Adrenal gland (tissue), 12 donors: ENCODE results near the gene PRKN. TPM values are rescaled to one million over a fixed set of nuclear protein-coding genes. Genes with fewer than 3 reads are reported as not detected.
A peak's percentile ranks its signal among the peaks of the same experiment; 100 is the strongest.

ENCODE experiments used
- DNase-seq, 7 donors: peaks; one replicate each; pipeline ENCODE4 v3.0.0-alpha.2; 2019 to 2020
- H3K27ac ChIP-seq, 5 donors: fragments of 200-600 bp; sonication (generic) in 4 of 5; 1 replicate in 3 of 5; 2 replicates in 2 of 5; pipeline versions ENCODE4 v1.5.1 to v1.8.0; 2016 to 2020; ENCODE audit warnings: mild to moderate bottlenecking in 1 of 5
- H3K27me3 ChIP-seq: fragments of 200-600 bp; 2 replicates; pipeline ENCODE4 v1.8.0; 2021
- H3K36me3 ChIP-seq, 2 donors: fragments of 200-600 bp; replicated peaks in 1 of 2; 1 replicate in 1 of 2; 2 replicates in 1 of 2; pipeline versions ENCODE4 v1.5.1 to v1.8.0; 2018 to 2022
- H3K4me1 ChIP-seq, 2 donors: fragments of 200-600 bp; replicated peaks in 1 of 2; 1 replicate in 1 of 2; 2 replicates in 1 of 2; pipeline versions ENCODE4 v1.5.1 to v1.8.0; 2018 to 2021
- H3K4me3 ChIP-seq, 4 donors: fragments of 200-600 bp; sonication (generic) in 3 of 4; one replicate each; pipeline ENCODE4 v1.5.1; 2016 to 2018
- H3K9me3 ChIP-seq, 3 donors: fragments of 200-600 bp; sonication (generic) in 1 of 3; replicated peaks in 1 of 3; 1 replicate in 2 of 3; 2 replicates in 1 of 3; pipeline versions ENCODE4 v1.5.1 to v1.8.0; 2016 to 2021
- CTCF ChIP-seq, 6 experiments: fragments of 450-650 bp in 4 of 6; fragments of 200-600 bp in 2 of 6; sonication (generic) in 1 of 6; IDR thresholded peaks; 1 replicate in 5 of 6; 2 replicates in 1 of 6; pipeline versions ENCODE4 v1.5.1 to v1.8.0; 2016 to 2021; ENCODE audit warnings: antibody characterized with exemption in 6 of 6, mild to moderate bottlenecking in 2 of 6, moderate library complexity in 1 of 6
- POLR2A ChIP-seq, 2 donors: fragments of 450-650 bp; IDR thresholded peaks; one replicate each; pipeline ENCODE4 v1.6.1; 2017; ENCODE audit warnings: antibody characterized with exemption in 2 of 2, mild to moderate bottlenecking in 2 of 2, moderate library complexity in 1 of 2
- WGBS, 4 donors: extraction: QIAGEN DNeasy Blood & Tissue Kit in 2 of 4; methylation state at CpG; one replicate each; pipeline versions ENCODE4 v1.1.5 to v1.1.7; 2013 to 2017; 5-methylcytosine and 5-hydroxymethylcytosine counted together
- intact Hi-C, 2 donors: fragments of 100-400 bp; cut with DNase I; formaldehyde crosslinking; loops; one replicate each; pipeline versions ENCODE4 v1.14.1 to v1.15.0; 2022 to 2023
- polyA plus RNA-seq, 3 donors: library from polyadenylated mRNA; stranded (reverse); fragments of 200-250 nt in 2 of 3; fragments of 350-450 nt in 1 of 3; fragmentation: Illumina TruSeq in 1 of 3; extraction: RNeasy Lipid Tissue Mini Kit (QIAGEN cat#74804) in 1 of 3; gene quantifications; one replicate each; pipeline ENCODE4 v1.2.3, GENCODE V29; 2013 to 2014
- total RNA-seq, 9 donors: library from RNA; depleted of rRNA in 4 of 9; stranded (reverse); fragments of >200 nt in 4 of 9; fragments of 120-200 nt in 1 of 9; fragmentation: NEBNext Ultra II Directional in 1 of 9; extraction: Animal tissue kit (Norgen Biotek cat#: 25700) in 1 of 9; gene quantifications; one replicate each; pipeline versions ENCODE4 v1.1.0 to v1.2.4, GENCODE V29; 2013 to 2023
- donor health status: healthy with polysubstance abuse.
- donor health status: Bipolar disorder and iron deficiency.
- donor health status: DM: yes; HTN: yes; CAD: no.
- donor health status: DM: no; HTN: no; CAD: no.
- donor health status: DM: no; HTN: no; CAD: no.
- donor health status: DM: yes; HTN: yes; CAD: no.

The PRKN gene
- total and polyA plus RNA-seq, 12 donors, result 1.9 to 159 (median 13.3) TPM

DNA sequence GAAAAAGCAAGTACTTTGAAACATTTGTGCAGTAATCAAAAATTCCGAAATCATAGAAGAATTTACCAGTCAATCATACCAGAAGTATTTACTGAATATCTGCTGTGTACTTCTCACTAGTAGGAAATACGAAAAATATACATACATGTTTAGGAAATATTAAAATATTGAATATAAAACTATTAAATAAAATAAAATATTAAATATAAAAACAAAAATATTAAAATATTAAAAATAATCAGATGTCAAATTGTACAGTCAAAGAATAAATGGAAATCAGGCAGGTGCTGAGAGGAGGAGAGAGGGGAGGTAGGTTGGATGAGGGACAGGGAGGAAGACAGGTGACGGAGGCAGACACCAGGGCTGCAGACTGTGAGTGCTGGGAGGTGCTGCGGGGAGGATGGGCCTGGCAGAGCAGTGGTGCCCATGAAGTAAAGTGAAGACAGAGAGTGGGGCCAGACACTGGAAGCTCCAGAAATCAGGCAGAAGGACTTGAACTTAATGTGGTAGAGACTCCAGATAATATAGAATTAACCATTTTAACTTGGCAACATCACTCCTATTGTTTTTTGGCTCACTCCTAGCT lies 55.9 kb downstream of the PRKN start:
- WGBS, 4 donors, result 93 to 97% (median 96%) methylated on average over 4 of the region's 4 CpGs
- no peak for DNase-seq
- no peaks in the 10 kb centered on the region for H3K27me3 ChIP-seq
- H3K27ac ChIP-seq, result no peak overlapping the region
- H3K36me3 ChIP-seq, result no peaks in the 10 kb centered on the region
- intact Hi-C loops, result no loop called here
- no peaks in the 10 kb centered on the region for H3K4me1 ChIP-seq
- no peaks in the 10 kb centered on the region for H3K9me3 ChIP-seq
- TF ChIP-seq CTCF (IDR thresholded peaks at IDR 0.05) (no peak), POLR2A (IDR thresholded peaks at IDR 0.05) (no peak)
- no peak overlapping the region for H3K4me3 ChIP-seq

DNA sequence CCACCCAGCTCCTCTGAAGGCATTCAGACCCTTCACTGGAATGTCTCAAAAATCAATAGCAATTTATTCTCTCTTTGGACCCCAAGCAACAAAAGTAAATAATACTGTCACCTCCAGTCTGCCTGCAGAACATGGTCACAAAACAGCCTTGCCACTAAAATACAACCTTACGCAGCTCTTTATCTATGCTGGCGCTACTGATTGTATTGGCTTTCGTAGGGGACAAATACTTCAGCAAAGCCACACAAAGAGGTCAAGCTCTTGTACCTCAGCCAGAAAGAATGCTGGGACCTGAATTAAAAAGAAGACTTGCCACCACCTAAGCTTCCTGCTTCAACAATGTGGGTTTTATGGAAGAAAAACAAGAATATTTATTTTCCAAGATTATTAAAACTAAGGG lies 57.2 kb downstream of the PRKN start:
- Histone ChIP-seq H3K36me3 (no peaks in the 10 kb centered on the region), H3K4me1 (no peaks in the 10 kb centered on the region), H3K4me3 (no peak overlapping the region), H3K27me3 (no peaks in the 10 kb centered on the region), H3K27ac (no peak overlapping the region), H3K9me3 (no peaks in the 10 kb centered on the region)
- intact Hi-C loops, result no loop called here
- WGBS, 4 donors, result 37 to 81% (median 50%) methylated on average over 3 of the region's 3 CpGs
- no peak for TF ChIP-seq POLR2A (IDR thresholded peaks at IDR 0.05)
- no peak for TF ChIP-seq CTCF (IDR thresholded peaks at IDR 0.05)
- DNase-seq, result peak in 1 of 7 donors; percentile 16

- no peak for DNase-seq
- intact Hi-C loops, result no loop called here
- H3K36me3 ChIP-seq, result no peaks in the 10 kb centered on the region
- 78 to 91% (median 87%) methylated on average over 2 of the region's 2 CpGs for WGBS, 4 donors
- no peaks in the 10 kb centered on the region for H3K9me3 ChIP-seq
- TF ChIP-seq POLR2A (IDR thresholded peaks at IDR 0.05), result no peak
- TF ChIP-seq CTCF (IDR thresholded peaks at IDR 0.05), result no peak
- H3K4me3 ChIP-seq, result no peak overlapping the region
- H3K4me1 ChIP-seq, result peaks cover 0 to 3% of the 10 kb centered on the region in 2 donors
- no peaks in the 10 kb centered on the region for H3K27me3 ChIP-seq
- no peak overlapping the region for H3K27ac ChIP-seq
These were observed 61.3 kb downstream of the PRKN start for GRCh38 chr6:162666246-162666645.

GRCh38 chr6:162653808-162654207 lies 73.8 kb downstream of the PRKN start:
- no peaks in the 10 kb centered on the region for H3K27me3 ChIP-seq
- H3K9me3 ChIP-seq, result no peaks in the 10 kb centered on the region
- TF ChIP-seq POLR2A (IDR thresholded peaks at IDR 0.05) (no peak), CTCF (IDR thresholded peaks at IDR 0.05) (no peak)
- H3K4me1 ChIP-seq, result no peaks in the 10 kb centered on the region
- intact Hi-C loops, result no loop called here
- DNase-seq, result no peak
- H3K4me3 ChIP-seq, result no peak overlapping the region
- no peaks in the 10 kb centered on the region for H3K36me3 ChIP-seq
- no peak overlapping the region for H3K27ac ChIP-seq
- 87 to 96% (median 93%) methylated on average over 2 of the region's 2 CpGs for WGBS, 4 donors
